MCF 10A (cell line): Measurements from ENCODE around the gene BAHCC1. TPM values are rescaled to one million over a fixed set of nuclear protein-coding genes. Genes with fewer than 3 reads are reported as not detected.

Source experiments
- BruUV-seq: library from RNA; stranded (reverse); fragments of 400-500 nt; replicated peaks from 2 replicates; lab custom pipeline; 2021; lab: Mats Ljungman, UMichigan
- CTCF ChIA-PET: fragments of 300-600 bp; sonication (Branson Sonifier 250); formaldehyde crosslinking; extraction: SDS; loops from one replicate; lab custom pipeline; 2021; ENCODE audit warnings: antibody characterized with exemption, inconsistent platforms; lab: Yijun Ruan, JAX
- POLR2A ChIA-PET: fragments of 300-600, 350-650 bp; sonication (Branson Sonifier 250); formaldehyde crosslinking; extraction: SDS; loops from one replicate; lab custom pipeline; 2020; ENCODE audit warnings: antibody characterized with exemption, inconsistent platforms; lab: Yijun Ruan, JAX
- DNase-seq: peaks from one replicate; pipeline ENCODE4 v3.0.0-alpha.2; 2018; ENCODE audit not compliant: unreplicated experiment
- H3K27ac Mint-ChIP-seq: one replicate; pipeline ENCODE4 v1.8.0; 2022; ENCODE audit warnings: mild to moderate bottlenecking, low read depth, mixed read lengths; ENCODE audit not compliant: unreplicated experiment
- H3K27me3 Mint-ChIP-seq: one replicate; pipeline ENCODE4 v1.8.0; 2022; ENCODE audit warnings: mixed read lengths; ENCODE audit not compliant: insufficient read depth, unreplicated experiment
- H3K36me3 Mint-ChIP-seq: one replicate; pipeline ENCODE4 v1.8.0; 2022; ENCODE audit warnings: mild to moderate bottlenecking, moderate library complexity, mixed read lengths; ENCODE audit not compliant: insufficient read depth, unreplicated experiment
- H3K4me1 Mint-ChIP-seq: one replicate; pipeline ENCODE4 v1.8.0; 2022; ENCODE audit warnings: mixed read lengths; ENCODE audit not compliant: insufficient read depth, unreplicated experiment
- H3K4me3 Mint-ChIP-seq: one replicate; pipeline ENCODE4 v1.8.0; 2022; ENCODE audit warnings: mild to moderate bottlenecking, moderate library complexity, mixed read lengths; ENCODE audit not compliant: unreplicated experiment
- H3K9me3 Mint-ChIP-seq: one replicate; pipeline ENCODE4 v1.8.0; 2022; ENCODE audit warnings: mixed read lengths; ENCODE audit not compliant: unreplicated experiment
- intact Hi-C: fragments of 100-400 bp; cut with micrococcal nuclease; formaldehyde crosslinking; loops from 2 replicates; pipeline ENCODE4 v1.14.1; 2022
- total RNA-seq: library from RNA; stranded (reverse); gene quantifications from 2 replicates; pipeline ENCODE4 v1.2.3, GENCODE V29; 2022
- TF ChIP-seq, protein P1 (sequence below): fragments of 200-600 bp; IDR thresholded peaks from one replicate; pipeline ENCODE4 v1.8.0; 2022; ENCODE audit warnings: antibody characterized with exemption, mild to moderate bottlenecking; ENCODE audit not compliant: unreplicated experiment

BAHCC1 gene
- total RNA-seq, 1 experiment from 2014 or later = 7.4 TPM

DNA sequence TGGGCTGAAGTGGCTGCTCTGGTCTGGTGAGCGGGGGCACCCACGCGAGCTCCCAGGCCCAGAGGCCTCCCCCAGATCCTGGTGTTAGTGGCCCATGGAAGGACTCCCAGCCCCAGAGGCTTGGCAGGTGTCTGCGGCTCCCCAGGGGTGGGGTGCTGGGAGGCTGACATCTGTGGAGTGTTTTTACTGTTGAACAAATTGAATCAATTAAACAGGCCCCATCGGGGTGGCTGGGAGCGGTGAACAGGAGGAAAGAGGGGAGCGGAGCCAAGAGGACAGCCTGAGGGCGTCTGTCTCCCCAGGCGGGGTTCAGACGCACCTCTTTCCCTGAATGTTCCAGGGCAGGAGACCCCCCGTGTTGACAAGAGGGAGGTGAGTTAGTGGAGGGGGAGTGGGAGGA is 87.4 kb downstream of the BAHCC1 start:
- no TSS peak for BruUV-seq
- Mint-ChIP-seq H3K4me3 (no peak overlapping the region), H3K9me3 (no peaks in the 10 kb centered on the region), H3K27ac (no peak overlapping the region), H3K27me3 (no peaks in the 10 kb centered on the region), H3K4me1 (no peaks in the 10 kb centered on the region), H3K36me3 (peaks cover 6% of the 10 kb centered on the region)
- ChIA-PET POLR2A (no interaction called here), CTCF (interaction anchor here (0.6 kb wide), 2 partner anchors 229 to 494 kb away, joined by 3 to 4 read pairs; no protein-coding TSS in a partner anchor)
- intact Hi-C loops = loop anchor here (2.0 kb wide), 1 partner anchor 340 kb away; no protein-coding TSS in a partner anchor
- no peak for DNase-seq
- TF ChIP-seq, protein P1, sequence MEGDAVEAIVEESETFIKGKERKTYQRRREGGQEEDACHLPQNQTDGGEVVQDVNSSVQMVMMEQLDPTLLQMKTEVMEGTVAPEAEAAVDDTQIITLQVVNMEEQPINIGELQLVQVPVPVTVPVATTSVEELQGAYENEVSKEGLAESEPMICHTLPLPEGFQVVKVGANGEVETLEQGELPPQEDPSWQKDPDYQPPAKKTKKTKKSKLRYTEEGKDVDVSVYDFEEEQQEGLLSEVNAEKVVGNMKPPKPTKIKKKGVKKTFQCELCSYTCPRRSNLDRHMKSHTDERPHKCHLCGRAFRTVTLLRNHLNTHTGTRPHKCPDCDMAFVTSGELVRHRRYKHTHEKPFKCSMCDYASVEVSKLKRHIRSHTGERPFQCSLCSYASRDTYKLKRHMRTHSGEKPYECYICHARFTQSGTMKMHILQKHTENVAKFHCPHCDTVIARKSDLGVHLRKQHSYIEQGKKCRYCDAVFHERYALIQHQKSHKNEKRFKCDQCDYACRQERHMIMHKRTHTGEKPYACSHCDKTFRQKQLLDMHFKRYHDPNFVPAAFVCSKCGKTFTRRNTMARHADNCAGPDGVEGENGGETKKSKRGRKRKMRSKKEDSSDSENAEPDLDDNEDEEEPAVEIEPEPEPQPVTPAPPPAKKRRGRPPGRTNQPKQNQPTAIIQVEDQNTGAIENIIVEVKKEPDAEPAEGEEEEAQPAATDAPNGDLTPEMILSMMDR = no peak

DNA sequence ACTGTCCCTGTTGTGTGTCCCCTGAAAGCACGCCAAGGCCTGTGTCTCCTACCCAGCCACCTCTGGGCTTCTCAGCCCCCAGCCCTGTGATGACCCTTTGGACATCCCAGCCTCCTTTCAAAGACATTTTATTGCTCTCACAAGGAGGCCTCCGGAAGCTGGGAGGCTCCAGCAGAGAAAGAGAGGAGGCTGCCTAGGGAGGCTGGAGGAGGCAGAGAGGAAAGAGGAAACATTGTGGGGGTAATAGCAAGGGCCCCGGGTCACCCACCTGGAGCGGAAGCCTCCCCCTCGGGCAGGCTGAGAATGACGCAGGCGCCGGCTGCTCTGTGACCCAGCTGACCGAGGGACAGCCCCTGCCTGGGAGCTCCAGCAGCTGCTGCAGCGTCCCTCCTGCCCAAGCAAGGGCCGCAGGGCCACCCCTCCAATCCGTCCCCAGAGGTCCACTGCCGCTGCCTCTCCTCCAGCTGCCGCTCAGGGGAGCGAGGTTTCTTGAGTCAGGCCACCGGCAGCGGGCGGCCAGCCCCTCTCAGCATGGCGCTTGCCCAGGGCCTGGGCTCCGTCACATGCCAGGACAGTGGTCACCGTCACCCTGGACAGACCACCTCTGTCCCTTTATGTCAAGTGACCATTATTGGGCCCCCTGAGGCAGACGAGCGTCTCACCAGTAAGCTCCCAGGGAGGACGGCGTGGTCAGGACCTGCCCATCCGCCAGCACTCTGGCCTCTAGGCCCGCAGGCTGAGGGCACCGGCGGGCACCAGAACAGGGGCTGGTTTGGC is 88.0 kb downstream of the BAHCC1 start:
- H3K9me3 Mint-ChIP-seq = no peaks in the 10 kb centered on the region
- TF ChIP-seq, protein P1 = no peak
- no peaks in the 10 kb centered on the region for H3K27me3 Mint-ChIP-seq
- peaks cover 6% of the 10 kb centered on the region for H3K36me3 Mint-ChIP-seq
- no peak overlapping the region for H3K27ac Mint-ChIP-seq
- CTCF ChIA-PET = interaction anchor here (0.6 to 2.0 kb wide), 8 partner anchors 86 to 495 kb away, joined by 3 to 29 read pairs (median 4); no protein-coding TSS in a partner anchor
- no peaks in the 10 kb centered on the region for H3K4me1 Mint-ChIP-seq
- H3K4me3 Mint-ChIP-seq = no peak overlapping the region
- DNase-seq = no peak
- POLR2A ChIA-PET = interaction anchor here (0.6 to 0.8 kb wide), 3 partner anchors 76 to 342 kb away, joined by 3 to 4 read pairs (median 3); partner anchors contain the start of gene MRPL12
- intact Hi-C loops = loop anchor here (2.0 kb wide), 1 partner anchor 340 kb away; no protein-coding TSS in a partner anchor
- BruUV-seq = no TSS peak

DNA sequence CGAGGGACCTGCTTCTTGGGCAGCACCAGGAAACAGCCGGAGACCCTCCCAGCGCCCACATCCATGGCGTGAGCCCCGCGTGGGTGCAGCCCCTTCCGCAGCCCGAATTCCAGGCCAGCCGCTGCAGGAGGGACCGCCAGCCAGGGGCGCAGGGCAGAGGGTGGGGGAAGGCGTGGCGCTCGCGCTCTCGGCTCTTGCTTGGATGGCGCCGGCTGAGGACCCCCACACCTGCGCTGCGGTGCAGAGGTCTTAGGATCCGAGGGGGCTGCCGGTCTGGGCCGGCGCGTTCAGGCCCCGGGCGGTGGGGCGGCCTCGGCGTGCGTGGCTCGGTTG is 88.6 kb downstream of the BAHCC1 start:
- CTCF ChIA-PET = interaction anchor here (0.6 to 2.0 kb wide), 9 partner anchors 19 to 1742 kb away, joined by 3 to 29 read pairs (median 5); no protein-coding TSS in a partner anchor

More for the DNA sequence above, 88.6 kb downstream of the BAHCC1 start:
- no peak overlapping the region for H3K4me3 Mint-ChIP-seq
- no peaks in the 10 kb centered on the region for H3K9me3 Mint-ChIP-seq
- BruUV-seq = no TSS peak
- H3K4me1 Mint-ChIP-seq = no peaks in the 10 kb centered on the region
- peaks cover 6% of the 10 kb centered on the region for H3K36me3 Mint-ChIP-seq
- no peak for DNase-seq
- intact Hi-C loops = loop anchor here (1.0 to 2.0 kb wide), 4 partner anchors 89 to 341 kb away; partner anchors contain the start of gene BAHCC1
- TF ChIP-seq, protein P1 = no peak
- no peak overlapping the region for H3K27ac Mint-ChIP-seq
- POLR2A ChIA-PET = interaction anchor here (0.6 to 0.8 kb wide), 3 partner anchors 77 to 343 kb away, joined by 3 to 4 read pairs (median 3); partner anchors contain the start of gene MRPL12
- no peaks in the 10 kb centered on the region for H3K27me3 Mint-ChIP-seq
